Ecto neural progenitor cell (in vitro differentiated cells): Measurements from ENCODE around the gene RFX3.

Experiments used
- DNase-seq: peaks from one replicate; pipeline ENCODE4 v3.0.0-alpha.2; 2018; ENCODE audit warnings: low spot score

The RFX3 gene

GRCh38 chr9:3475300-3476020 is 50.3 kb downstream of the RFX3 start:
- DNase-seq = no peak

GRCh38 chr9:3474821-3475220 is 51.0 kb downstream of the RFX3 start:
- DNase-seq = no peak

GRCh38 chr9:3473405-3473804 is 52.4 kb downstream of the RFX3 start:
- no peak for DNase-seq

- no peak for DNase-seq
These were observed 53.9 kb downstream of the RFX3 start for GRCh38 chr9:3471883-3472282.

GRCh38 chr9:3468421-3469205 is 57.2 kb downstream of the RFX3 start:
- no peak for DNase-seq

GRCh38 chr9:3467593-3468219 is 58.1 kb downstream of the RFX3 start:
- peak; percentile 63 for DNase-seq

GRCh38 chr9:3464033-3464638 is 61.7 kb downstream of the RFX3 start:
- DNase-seq = no peak

- no peak for DNase-seq
These were observed 66.9 kb downstream of the RFX3 start for GRCh38 chr9:3458806-3459475.

- DNase-seq = no peak
These were observed 68.6 kb downstream of the RFX3 start for GRCh38 chr9:3457175-3457574.

GRCh38 chr9:3455717-3456116 is 70.1 kb downstream of the RFX3 start:
- DNase-seq = no peak

GRCh38 chr9:3455094-3455493 is 70.7 kb downstream of the RFX3 start:
- DNase-seq = no peak

GRCh38 chr9:3451956-3452355 is 73.8 kb downstream of the RFX3 start:
- DNase-seq = no peak

GRCh38 chr9:3447788-3448187 is 78.0 kb downstream of the RFX3 start:
- DNase-seq = no peak

GRCh38 chr9:3447143-3447542 is 78.7 kb downstream of the RFX3 start:
- DNase-seq = no peak

- no peak for DNase-seq
These were observed 79.5 kb downstream of the RFX3 start for GRCh38 chr9:3446313-3446712.

GRCh38 chr9:3444016-3444415 is 81.8 kb downstream of the RFX3 start:
- no peak for DNase-seq

- no peak for DNase-seq
These were observed 84.5 kb downstream of the RFX3 start for GRCh38 chr9:3441197-3441816.

GRCh38 chr9:3436629-3437420 is 89.0 kb downstream of the RFX3 start:
- DNase-seq = no peak

GRCh38 chr9:3435732-3436131 is 90.1 kb downstream of the RFX3 start:
- no peak for DNase-seq

GRCh38 chr9:3434594-3434993 is 91.2 kb downstream of the RFX3 start:
- no peak for DNase-seq

GRCh38 chr9:3433754-3434153 is 92.0 kb downstream of the RFX3 start:
- no peak for DNase-seq
